ENCODE measurements around the gene VPS13C.
"Not testable (repeated sequence)": the region's sequence is repeated elsewhere in the genome, so short reads cannot be mapped to it uniquely, and the experiment has no call there.

VPS13C gene

GRCh38 chr15:62047282-62047827 is 12.9 kb downstream of the VPS13C start:
- DNase-seq (ENCODE audit: low spot score) = no peak

- DNase-seq (ENCODE audit: low spot score) = no peak
These were observed 14.0 kb downstream of the VPS13C start for GRCh38 chr15:62046078-62046743.

- DNase-seq (ENCODE audit: low spot score) = no peak
These were observed 24.9 kb downstream of the VPS13C start for GRCh38 chr15:62035256-62035924.

GRCh38 chr15:62027916-62028315 is 32.3 kb downstream of the VPS13C start:
- no peak for DNase-seq (ENCODE audit: low spot score)

GRCh38 chr15:62027263-62027565 is 33.0 kb downstream of the VPS13C start:
- no peak for DNase-seq (ENCODE audit: low spot score)

- DNase-seq (ENCODE audit: low spot score) = no peak
These were observed 33.6 kb downstream of the VPS13C start for GRCh38 chr15:62026487-62027262.

- DNase-seq (ENCODE audit: low spot score) = no peak
These were observed 38.2 kb downstream of the VPS13C start for GRCh38 chr15:62021991-62022600.

- DNase-seq (ENCODE audit: low spot score) = no peak
These were observed 39.6 kb downstream of the VPS13C start for GRCh38 chr15:62020576-62021160.

- not testable (repeated sequence) for DNase-seq (ENCODE audit: low spot score)
These were observed 54.9 kb downstream of the VPS13C start for GRCh38 chr15:62005354-62005753.

GRCh38 chr15:61997786-61998185 is 62.5 kb downstream of the VPS13C start:
- no peak for DNase-seq (ENCODE audit: low spot score)

GRCh38 chr15:61996056-61996635 is 64.1 kb downstream of the VPS13C start:
- DNase-seq (ENCODE audit: low spot score) = no peak

- DNase-seq (ENCODE audit: low spot score) = no peak
These were observed 66.0 kb downstream of the VPS13C start for GRCh38 chr15:61994216-61994615.

GRCh38 chr15:61992518-61992917 is 67.7 kb downstream of the VPS13C start:
- no peak for DNase-seq (ENCODE audit: low spot score)

GRCh38 chr15:61989667-61990066 is 70.6 kb downstream of the VPS13C start:
- no peak for DNase-seq (ENCODE audit: low spot score)

- DNase-seq (ENCODE audit: low spot score) = no peak
These were observed 72.4 kb downstream of the VPS13C start for GRCh38 chr15:61987824-61988223.

- DNase-seq (ENCODE audit: low spot score) = no peak
These were observed 77.2 kb downstream of the VPS13C start for GRCh38 chr15:61983081-61983480.

- no peak for DNase-seq (ENCODE audit: low spot score)
These were observed 82.0 kb downstream of the VPS13C start for GRCh38 chr15:61978225-61978624.

GRCh38 chr15:61974759-61975158 is 85.5 kb downstream of the VPS13C start:
- no peak for DNase-seq (ENCODE audit: low spot score)

- no peak for DNase-seq (ENCODE audit: low spot score)
These were observed 86.1 kb downstream of the VPS13C start for GRCh38 chr15:61974118-61974517.

- no peak for DNase-seq (ENCODE audit: low spot score)
These were observed 108.3 kb downstream of the VPS13C start for GRCh38 chr15:61951949-61952348.

GRCh38 chr15:61946778-61947177 is 113.5 kb downstream of the VPS13C start:
- no peak for DNase-seq (ENCODE audit: low spot score)

Measured in SK-N-DZ (cell line).